OCI-LY3 (cell line): ENCODE results near the gene COMT.

Experiments
- EZH2phosphoT487 ChIP-seq: fragments of 200-600 bp; shearing (Covaris generic); IDR thresholded peaks from 2 replicates; pipeline ENCODE4 v1.6.1; 2018; ENCODE audit warnings: antibody characterized with exemption, mixed run types, low read depth
- TF ChIP-seq, protein P1 (sequence below): fragments of 200-600, 300-600 bp; sonication (generic); IDR thresholded peaks from 2 replicates; pipeline ENCODE4 v1.5.1; 2014; ENCODE audit warnings: antibody characterized with exemption, low read length, low read depth

DNA sequence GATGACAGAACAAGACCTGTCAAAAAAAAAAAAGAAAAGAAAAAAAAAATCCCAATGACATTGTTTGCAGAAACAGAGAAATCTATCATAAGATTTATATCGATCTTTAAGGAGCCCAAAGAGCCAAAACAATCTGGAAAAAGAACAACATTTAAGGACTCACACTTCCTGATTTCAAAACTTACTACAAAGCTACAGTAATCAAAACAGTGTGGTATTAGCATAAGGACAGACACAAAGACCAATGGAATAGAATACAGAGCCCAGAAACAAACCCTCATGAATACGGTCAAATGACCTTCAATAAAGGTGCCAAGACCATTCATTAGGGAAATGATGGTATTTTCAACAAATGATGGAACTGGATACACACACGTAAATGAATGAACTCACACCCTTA lies 62.9 kb downstream of the COMT start:
- TF ChIP-seq, protein P1, sequence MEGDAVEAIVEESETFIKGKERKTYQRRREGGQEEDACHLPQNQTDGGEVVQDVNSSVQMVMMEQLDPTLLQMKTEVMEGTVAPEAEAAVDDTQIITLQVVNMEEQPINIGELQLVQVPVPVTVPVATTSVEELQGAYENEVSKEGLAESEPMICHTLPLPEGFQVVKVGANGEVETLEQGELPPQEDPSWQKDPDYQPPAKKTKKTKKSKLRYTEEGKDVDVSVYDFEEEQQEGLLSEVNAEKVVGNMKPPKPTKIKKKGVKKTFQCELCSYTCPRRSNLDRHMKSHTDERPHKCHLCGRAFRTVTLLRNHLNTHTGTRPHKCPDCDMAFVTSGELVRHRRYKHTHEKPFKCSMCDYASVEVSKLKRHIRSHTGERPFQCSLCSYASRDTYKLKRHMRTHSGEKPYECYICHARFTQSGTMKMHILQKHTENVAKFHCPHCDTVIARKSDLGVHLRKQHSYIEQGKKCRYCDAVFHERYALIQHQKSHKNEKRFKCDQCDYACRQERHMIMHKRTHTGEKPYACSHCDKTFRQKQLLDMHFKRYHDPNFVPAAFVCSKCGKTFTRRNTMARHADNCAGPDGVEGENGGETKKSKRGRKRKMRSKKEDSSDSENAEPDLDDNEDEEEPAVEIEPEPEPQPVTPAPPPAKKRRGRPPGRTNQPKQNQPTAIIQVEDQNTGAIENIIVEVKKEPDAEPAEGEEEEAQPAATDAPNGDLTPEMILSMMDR = no peak
- TF ChIP-seq EZH2phosphoT487 = no peak
